HG03196 (cell line): ENCODE measurements around the gene AHR.

Experiments
- ATAC-seq: cut with Tn5 transposase; IDR thresholded peaks from one replicate; pipeline ENCODE4 v1.9.1; 2021; ENCODE audit not compliant: unreplicated experiment

Gene AHR

GRCh38 chr7:17302575-17303142 is 4.2 kb downstream of the AHR start:
- ATAC-seq: peak; percentile 33

GRCh38 chr7:17304926-17305325 is 6.5 kb downstream of the AHR start:
- no peak for ATAC-seq

- no peak for ATAC-seq
Measured at GRCh38 chr7:17305387-17306171, 7.1 kb downstream of the AHR start.

GRCh38 chr7:17307000-17307399 is 8.5 kb downstream of the AHR start:
- ATAC-seq: no peak

GRCh38 chr7:17307558-17307957 is 9.1 kb downstream of the AHR start:
- no peak for ATAC-seq

- no peak for ATAC-seq
Measured at GRCh38 chr7:17307969-17308648, 9.7 kb downstream of the AHR start.

- no peak for ATAC-seq
Measured at GRCh38 chr7:17311194-17311593, 12.7 kb downstream of the AHR start.

GRCh38 chr7:17311952-17312351 is 13.5 kb downstream of the AHR start:
- ATAC-seq: no peak

- ATAC-seq: no peak
Measured at GRCh38 chr7:17312641-17313040, 14.2 kb downstream of the AHR start.

- ATAC-seq: no peak
Measured at GRCh38 chr7:17313194-17313593, 14.7 kb downstream of the AHR start.

- no peak for ATAC-seq
Measured at GRCh38 chr7:17315974-17316373, 17.5 kb downstream of the AHR start.

- ATAC-seq: no peak
Measured at GRCh38 chr7:17318146-17318545, 19.7 kb downstream of the AHR start.

- ATAC-seq: no peak
Measured at GRCh38 chr7:17319164-17320101, 21.0 kb downstream of the AHR start.

- ATAC-seq: no peak
Measured at GRCh38 chr7:17320102-17320497, 21.6 kb downstream of the AHR start.

GRCh38 chr7:17320657-17321056 is 22.2 kb downstream of the AHR start:
- ATAC-seq: no peak

GRCh38 chr7:17325364-17325763 is 26.9 kb downstream of the AHR start:
- no peak for ATAC-seq

- no peak for ATAC-seq
Measured at GRCh38 chr7:17326378-17326777, 27.9 kb downstream of the AHR start.

GRCh38 chr7:17328641-17329040 is 30.2 kb downstream of the AHR start:
- ATAC-seq: no peak

- ATAC-seq: no peak
Measured at GRCh38 chr7:17329440-17329839, 31.0 kb downstream of the AHR start.

GRCh38 chr7:17331891-17332501 is 33.5 kb downstream of the AHR start:
- no peak for ATAC-seq

- ATAC-seq: no peak
Measured at GRCh38 chr7:17333221-17333620, 34.8 kb downstream of the AHR start.
